GM18502 (cell line): Measurements from ENCODE around the gene CDKN1C.

ENCODE experiments used
- ATAC-seq: cut with Tn5 transposase; IDR thresholded peaks from one replicate; pipeline ENCODE4 v1.9.1; 2021; ENCODE audit warnings: mild to moderate bottlenecking; ENCODE audit not compliant: unreplicated experiment, poor library complexity

The CDKN1C gene

GRCh38 chr11:2834503-2835273 is 50.9 kb downstream of the CDKN1C start:
- ATAC-seq, result no peak

GRCh38 chr11:2833716-2834502 is 51.7 kb downstream of the CDKN1C start:
- ATAC-seq, result no peak
